Measurements from ENCODE around the gene SRBD1.

GRCh38 chr2:45466053-45466452 lies 145.0 kb downstream of the SRBD1 start:
- TF ChIP-seq CTCF (IDR thresholded peaks at IDR 0.05) (no peak), POLR2A (IDR thresholded peaks at IDR 0.05) (no peak), POLR2AphosphoS5 (IDR thresholded peaks at IDR 0.05) (no peak)

Measured in breast epithelium (tissue), 3 donors.